Stimulated activated CD8-positive, alpha-beta memory T cell treated with anti-CD3 and anti-CD28 coated beads, Interleukin-12 subunit alpha, Interleukin-12 subunit beta, amount 100 ng/mL, for 1 hour (primary cell): ENCODE data around the gene PPM1A.

ENCODE experiments used
- DNase-seq: peaks from one replicate; pipeline ENCODE4 v3.0.0-alpha.2; 2020; ENCODE audit warnings: low read depth

The PPM1A gene

DNA sequence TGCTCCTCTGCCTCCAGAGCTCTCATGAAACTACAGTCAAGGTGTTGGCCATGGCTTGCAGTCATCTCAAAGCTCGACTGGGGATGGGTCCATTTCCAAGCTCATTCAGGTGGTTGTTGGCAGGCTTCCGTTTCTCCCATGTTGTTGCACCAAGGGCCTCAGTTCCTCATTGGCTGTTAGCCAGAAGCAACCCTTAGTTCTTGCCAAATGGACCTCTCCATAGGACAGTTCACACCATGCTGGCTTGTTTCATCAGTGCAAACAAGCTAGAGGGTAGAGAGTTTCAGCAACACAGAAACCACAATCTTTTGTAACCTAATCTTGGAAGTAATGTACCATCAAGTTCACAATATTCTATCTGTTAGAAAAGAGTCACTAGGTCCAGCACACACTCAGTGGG, 22.7 kb upstream of the PPM1A start:
- DNase-seq: no peak

DNA sequence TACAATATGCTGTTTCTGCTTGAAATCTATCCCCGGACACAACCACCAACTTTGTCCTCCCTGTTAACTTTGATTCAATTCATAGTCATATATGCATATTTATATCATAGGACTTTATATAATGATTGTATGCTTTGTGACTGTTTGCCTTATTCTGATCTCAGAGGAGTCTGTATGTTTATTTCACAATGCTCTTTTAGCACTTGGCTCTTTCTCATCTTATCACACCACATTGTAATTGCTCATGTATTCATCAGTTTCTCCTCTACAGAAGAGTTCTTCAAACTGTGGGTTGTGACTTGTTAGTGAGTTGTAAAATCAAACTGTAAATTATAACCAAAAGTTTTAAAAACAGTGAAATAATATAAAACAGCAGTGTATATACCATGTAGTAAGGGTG, 21.7 kb upstream of the PPM1A start:
- no peak for DNase-seq

DNA sequence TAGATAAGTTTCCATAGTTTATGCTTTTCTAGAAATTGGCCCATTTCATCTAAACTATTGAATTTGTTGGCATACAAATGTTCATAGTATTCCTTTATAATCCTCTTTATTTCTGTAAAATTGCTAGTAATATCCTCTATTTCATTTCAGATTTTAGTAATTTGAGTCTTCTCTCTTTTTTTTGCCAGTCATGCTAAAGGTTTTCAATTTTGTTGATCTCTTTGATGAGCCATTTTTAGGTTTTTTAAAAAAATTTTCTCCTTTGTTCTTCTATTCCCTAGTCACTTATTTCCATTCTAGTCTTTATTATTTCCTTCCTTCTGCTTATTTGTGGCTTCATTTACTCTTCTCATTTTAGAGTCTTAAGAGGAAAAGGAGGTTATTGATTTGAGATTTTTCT, 19.4 kb upstream of the PPM1A start:
- no peak for DNase-seq

DNA sequence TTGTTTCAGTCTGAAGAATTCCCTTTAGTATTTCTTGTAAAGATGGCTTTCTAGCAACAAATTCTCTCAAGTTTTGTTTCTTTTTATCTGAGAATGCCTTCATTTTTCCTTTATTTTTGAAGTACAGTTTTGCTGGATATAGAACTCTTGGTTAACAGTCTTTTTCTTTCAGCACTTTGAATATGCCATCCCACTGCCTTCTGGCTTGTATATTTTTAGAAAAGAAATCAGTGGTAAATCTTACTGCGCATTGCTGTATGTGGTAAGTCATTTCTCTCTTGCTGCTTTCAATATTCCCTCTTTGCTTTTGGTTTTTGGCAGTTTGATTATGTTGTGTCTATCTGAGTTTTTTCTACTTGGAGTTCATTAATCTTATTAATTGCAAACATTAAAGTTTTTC, 16.8 kb upstream of the PPM1A start:
- DNase-seq: no peak

DNA sequence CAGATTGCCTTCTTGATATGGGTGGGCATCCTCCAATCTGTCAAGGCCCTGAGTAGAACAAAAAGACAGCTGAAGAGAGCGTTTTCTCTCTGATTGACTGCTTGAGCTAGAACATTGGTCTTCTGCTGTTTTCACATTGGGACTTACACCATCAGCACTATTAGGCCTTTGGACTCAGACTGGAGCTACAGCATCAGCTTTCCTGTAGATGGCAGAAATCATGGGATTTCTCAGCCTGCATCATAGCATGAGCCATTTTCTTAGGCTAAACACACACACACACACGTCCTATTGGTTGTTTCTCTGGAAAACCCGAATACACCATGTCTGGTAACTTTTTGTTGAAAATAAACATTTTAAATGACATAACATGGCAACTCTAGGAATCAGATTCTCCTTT, 15.8 kb upstream of the PPM1A start:
- no peak for DNase-seq

DNA sequence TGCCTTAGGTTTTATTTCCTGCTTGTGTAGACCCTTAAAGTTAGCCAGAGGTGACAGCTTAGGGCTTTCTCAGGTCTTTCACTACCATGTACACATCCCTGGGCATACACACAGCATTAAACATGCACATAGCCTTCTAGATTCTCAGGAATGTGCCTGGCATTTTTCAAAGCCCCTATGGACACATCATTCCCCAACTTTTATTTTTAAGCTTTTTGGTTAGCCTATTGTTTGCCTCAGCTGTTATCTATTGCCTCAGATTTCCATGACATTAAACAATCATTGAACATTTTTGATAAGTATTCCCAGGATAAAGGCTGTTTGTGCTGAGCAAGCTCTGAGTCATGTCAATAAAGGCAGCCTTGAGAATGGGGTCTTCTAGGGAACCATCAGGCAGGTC, 15.1 kb upstream of the PPM1A start:
- DNase-seq: no peak

DNA sequence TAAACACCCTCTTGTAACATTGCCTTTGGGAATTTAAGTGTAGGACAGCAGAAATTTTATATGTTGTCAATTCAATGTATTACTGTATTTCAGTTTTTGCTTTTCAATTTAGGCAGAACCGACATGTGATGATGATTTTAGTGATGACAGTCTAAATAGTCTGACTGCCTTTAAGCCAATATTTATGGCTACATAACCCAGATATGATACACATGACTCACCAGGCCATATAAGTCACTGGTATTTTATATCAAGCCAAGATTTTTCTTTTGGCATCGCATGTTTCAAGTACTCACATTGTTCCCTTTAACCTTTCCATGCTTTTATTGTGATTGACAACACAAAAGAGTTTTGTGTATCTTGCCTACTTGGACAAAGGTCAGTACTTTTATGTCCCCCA, 13.6 kb upstream of the PPM1A start:
- no peak for DNase-seq

DNA sequence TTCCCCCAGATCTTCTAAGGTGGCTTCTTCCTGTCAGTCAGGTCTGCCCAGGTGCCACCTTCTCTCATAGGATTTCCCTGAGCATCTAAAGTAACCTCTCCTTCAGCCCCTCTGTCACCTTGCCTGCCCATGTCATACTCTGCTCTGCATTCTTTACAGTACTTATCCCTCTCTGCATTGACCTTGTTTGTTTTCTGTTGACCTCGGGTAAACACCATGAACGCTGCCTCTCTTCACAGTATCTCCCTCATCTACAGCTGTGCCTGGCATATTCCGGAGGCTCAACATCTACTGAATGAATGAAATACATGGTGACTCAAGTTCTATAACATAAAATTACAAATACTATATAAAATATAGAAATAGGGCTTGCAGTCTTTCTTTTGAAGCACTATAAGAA, 10.1 kb upstream of the PPM1A start:
- no peak for DNase-seq

DNA sequence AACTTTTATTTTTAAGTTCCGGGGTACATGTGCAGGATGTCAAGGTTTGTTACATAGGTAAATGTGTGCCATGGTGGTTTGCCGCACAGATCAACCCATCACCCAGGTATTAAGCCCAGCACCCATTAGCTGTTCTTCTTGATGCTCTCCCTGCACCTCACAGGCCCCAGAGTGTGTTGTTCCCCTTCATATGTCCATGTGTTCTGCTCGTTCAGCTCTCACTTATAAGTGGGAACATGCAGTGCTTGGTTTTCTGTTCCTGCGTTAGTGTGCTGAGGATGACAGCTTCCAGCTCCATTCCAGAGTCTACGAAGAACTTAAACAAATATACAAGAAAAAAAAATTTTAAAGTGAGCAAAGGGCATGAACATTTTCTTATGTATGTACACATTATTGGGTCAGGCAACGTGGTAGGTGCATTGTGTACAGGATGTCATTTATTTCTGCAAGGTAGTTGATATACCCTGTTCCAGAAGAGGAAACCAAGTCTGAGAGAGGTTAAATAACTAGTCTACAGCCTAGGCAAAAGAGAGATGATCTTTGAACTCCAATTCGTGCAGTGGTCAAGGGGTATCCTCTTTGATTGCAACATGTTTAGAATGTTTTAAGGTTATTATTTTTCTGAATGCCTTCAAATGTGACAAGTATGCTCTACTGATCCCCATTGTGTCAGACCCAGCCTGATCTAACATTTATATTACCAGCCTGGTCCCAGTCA, 8.7 kb upstream of the PPM1A start:
- DNase-seq: no peak

DNA sequence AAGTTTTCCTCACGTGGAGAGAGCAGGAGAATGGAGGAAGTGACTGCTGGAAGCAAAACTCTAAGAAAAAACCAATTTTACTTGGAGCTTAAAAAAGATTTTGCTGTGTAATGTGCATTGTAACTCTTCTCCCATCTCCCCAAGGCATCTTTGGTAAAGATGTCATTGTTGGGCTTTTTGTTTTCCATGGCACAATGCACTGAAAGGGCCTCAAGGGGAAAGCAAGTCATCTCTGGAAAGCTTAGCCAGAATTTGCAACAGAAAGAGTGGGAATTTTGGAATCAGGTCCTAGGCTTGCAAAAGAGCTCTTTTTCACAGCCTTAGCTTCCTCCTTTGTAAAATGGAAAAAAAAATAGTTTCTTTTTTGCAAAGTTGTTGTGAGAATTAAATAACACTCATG, 7.9 kb upstream of the PPM1A start:
- no peak for DNase-seq

DNA sequence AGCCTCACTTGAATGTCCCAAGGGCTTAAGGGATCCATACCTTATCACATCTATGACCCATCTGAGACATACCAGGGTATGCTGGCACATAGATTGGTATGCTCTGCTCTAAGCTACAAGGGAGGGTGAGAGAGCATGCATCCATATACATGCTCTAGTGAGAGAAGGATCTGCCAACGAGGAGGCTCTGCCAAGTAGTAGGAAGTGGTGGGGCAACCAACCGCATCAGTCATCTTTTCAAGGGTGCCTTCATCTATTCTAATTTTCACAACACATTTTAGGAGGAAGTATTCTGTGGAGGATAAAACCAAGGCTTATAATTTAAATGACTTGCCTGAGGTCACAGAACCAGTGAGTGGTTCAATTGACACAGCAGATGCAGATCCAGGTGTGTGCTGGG, 6.6 kb upstream of the PPM1A start:
- DNase-seq: no peak

DNA sequence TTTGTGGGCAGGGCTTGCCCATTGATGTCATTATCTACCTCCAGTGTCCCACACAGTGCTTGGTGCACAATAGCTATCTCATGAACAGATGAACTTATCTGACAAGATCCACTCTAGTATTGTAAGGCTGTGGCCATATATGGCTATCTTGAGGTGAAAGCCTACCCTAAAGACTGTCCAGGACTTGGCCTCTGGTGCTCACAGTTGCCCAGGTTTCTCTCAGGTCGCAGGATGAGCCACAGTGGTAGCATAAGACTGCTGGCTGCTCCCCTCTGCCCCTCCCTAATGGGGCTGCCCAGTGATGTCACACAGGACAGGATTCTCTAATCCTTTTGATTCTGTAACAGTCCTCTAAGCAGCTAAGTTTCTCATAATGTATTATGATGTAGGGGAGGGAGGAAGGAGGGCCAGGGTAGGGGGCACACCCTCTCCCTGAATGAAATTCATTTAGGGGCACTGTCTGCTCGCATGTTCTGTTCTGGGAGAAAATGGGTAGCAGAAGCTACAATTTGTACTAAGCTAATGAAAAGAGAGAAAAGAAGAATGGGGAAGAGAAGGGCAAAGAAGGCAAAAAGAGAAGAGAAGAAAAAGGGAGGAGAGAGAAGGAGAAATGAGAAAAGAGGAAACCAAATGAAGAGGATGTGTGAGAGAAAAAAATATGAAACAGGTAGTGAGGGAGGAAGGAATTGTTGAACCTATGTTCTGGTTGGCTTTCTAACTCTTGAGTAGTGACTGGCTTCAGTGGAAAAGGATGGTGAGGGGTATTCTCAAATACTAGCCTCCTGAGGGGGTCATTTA, 3.4 kb upstream of the PPM1A start:
- DNase-seq: no peak

DNA sequence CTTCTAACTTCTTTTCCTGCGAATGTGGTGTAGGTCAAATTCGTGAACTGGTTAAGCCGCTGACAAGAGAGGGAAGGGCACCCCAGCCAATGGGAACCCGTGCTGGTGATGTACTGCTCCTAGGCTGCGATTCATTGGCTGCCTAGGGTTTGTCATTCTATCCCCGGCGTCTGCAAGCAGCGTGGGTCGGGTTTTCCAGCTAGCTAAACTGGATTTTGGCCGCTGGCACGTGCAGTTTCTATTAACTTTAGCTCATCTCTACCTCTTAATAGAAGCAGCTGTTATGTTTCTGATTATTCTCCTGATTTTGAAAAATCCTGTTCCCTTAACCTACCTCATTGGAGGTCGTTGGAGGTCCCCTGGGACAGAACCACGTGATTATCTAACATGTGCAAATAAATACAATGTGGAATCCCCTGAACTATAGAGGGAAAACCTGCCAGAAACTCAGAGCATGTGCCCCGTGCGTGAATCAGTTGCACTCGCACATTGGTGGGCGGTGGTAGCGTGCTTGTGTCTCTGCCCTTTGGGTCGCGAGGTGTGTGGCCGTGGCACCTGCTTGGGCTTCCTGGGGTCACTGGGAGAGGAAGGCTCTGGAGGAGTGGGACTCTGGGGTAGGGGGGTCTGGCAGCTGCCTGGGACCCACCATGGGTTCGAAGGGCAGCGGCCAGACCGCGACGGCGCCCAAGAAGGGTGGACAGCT, 876 bp upstream of the PPM1A start:
- DNase-seq: peak; percentile 69

DNA sequence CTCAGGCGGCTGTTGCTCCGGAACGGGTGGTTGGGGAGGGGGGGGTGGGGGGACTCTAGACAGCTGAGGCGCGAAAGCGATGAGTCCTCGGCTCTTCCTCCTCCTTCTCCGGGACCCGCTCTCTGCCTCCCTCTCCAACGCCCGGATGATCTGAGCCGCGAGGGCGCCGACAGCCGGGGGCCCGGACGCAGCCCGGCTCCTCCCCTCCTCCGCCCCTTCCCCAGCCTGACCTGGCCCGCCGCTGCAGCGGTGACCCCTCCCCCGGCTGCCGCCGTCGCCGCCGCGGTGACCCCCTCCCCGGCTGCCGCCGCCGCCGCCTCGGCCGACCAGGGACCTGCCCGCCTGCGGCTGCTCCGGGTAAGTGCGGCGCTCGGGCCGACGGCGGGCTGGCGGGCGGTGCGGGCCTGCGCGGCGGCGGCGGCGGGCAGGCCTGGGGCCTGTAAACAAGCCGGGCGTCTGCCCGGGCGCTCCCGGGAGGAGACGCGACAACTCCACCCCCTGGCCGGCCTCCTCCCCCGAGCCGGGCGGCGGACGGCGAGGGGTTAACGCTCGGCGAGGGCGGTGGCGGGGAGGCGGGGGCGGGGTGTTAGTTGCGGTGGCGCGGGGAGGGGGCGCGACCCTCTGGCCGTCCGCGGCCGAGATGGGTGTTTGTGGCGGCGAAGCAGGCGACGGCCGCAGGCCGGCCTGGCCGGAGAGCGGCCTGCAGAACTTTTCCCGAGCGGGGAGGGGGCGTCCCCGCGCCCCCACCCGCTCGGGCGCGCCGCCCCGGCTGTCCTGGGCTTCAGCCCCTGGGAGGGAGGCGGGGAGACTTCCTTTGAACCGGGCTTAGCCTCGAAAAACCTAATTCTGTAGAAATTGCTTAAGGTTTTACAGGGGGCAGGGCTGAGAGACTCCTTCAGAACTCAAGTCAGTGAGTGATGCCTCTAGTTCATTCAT, 568 bp downstream of the PPM1A start:
- peak; percentile 30 for DNase-seq

DNA sequence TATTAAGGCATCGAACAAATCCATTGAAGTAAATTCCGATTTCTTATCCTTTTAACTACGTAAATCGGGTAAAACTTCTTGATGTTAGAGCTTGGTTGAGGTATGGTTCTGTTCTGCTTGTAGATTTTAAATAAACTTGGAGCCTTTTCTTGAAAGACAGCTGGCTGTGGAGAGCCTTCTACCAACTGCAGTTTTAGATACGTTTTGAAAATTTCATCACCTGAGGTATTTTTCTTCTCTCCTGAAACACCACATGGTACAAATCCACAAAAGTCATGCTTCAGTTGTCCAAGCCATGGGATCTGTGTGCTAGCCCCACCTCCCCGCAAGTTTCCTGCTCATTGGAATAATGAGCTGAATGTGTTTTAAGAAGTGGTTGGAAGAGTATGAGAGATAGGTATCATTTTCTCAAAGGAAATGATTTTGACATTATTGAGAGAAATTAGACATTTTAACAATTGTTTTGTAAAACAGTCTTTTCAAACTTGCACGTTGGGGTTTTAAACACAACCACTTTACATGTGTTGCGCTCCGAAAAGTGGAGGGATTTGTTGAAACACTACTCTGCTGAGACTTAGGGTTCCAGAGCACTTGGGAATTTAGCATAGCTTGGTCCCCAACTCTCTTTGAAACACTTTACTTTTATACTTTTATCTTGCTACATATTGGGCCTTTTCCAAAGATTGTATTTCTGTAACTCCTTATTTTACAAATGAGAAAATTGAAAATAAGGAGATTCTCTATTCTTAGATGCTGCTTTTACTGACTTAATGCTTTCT, 1.4 kb downstream of the PPM1A start:
- DNase-seq: no peak

DNA sequence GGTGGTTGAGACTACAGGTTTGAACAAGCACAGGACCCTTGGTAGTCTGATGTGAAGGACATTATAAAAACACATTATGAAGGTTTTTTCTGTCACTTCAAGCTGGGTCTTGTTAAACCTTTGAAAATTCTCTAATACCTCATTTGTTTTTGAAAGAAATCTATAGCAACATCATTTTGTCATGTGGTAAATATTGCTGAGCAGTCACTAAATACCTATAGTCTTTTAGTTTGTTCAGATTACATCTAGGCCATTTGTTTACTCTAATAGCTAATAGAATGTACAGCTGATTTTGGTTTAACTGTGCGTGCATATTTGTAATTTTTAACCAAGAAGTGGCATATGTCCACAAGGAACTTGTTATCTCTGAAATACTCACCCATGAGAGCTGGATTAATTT, 2.9 kb downstream of the PPM1A start:
- no peak for DNase-seq

DNA sequence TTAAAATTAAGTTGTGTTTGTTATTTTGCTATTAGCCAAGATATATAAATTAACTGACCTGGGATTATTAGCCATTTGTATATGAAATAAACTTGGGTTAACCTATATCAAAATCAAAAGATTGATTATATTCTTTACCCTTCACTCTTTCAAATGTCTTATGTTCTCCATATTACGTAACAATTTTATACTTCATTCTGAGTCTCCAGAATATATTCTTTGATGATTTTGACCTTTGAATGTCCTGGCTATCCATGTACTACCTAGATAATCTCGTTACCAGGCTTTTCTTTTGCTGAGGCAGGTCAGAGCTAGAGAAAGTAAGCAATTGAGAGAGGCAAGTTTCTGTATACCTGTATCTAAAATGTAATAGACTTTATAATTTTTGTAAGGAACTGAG, 3.6 kb downstream of the PPM1A start:
- DNase-seq: no peak

DNA sequence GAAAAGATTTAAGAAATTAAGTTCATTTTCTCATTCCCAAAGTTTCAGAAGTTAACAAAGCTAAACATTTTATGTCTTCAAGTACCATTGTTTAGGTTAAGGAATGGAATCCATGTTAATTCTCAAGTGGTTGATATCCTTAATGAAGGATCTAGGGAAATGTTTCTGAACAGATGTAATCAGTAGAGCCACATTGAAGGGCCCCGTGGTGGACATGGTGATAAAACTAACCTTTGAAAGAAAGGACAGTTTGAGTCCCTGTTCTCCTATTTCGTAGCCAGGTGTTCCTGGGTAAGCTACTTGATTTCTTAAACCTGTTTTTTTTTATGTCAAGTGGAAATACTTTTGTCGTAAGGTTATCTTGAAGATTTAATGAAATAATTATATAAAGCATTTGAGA, 4.6 kb downstream of the PPM1A start:
- DNase-seq: no peak

DNA sequence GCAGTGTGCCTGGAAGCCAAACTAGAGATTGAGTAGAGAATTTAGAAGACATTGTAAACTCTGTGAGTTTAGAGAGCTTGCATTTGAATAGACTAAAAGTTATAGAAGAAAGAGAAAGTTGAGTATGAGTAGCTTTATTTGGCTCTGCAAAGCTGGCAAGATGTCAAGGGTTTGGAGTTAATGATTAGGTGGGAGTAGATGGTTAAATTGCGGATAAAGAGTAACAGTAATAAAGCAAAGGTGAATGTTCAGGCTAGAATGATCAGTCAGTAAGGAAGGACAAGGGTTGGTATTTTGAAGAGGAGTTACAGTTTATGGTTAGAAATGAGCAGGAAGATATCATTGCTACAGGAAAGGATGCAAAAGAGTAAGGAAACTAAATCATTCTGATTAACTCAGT, 5.2 kb downstream of the PPM1A start:
- no peak for DNase-seq

DNA sequence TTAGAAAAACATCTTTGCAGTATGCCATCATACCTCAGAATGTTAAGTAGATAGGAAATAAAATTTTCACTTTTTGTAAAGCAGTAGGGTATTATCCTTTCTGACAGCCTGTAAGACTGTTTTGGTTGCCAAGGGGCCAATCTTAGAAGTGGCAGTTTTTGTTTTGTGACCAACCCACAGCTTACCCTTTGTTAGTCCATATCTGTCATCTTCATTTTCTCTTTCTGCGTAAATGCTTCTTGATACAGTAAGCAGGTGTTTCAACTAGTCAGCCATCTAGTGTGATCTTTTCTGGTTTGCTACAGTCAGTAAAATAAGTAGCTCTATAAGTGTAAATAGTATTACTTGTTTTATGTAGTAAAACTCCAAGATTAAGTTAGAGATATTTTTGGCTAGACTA, 8.8 kb downstream of the PPM1A start:
- no peak for DNase-seq

DNA sequence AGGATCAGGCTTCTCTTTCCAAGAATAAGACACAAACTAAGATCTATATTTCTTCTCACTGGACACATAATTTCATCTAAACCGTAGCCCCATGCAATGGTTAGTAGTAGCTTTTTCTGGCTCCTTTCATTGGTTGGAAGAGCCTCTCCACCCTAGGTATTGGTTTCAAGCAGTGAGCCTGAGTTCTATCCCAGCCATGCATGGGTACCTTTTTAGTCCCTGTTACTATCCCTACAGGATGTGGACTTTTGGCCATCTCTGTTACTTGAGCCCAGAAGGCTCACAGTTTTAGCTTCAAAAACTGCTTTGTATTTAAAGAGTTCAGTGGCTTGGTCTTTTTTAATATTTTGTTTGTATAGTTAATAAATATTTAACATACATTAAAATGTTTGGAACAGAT, 16.1 kb downstream of the PPM1A start:
- no peak for DNase-seq
